Smooth muscle cell (in vitro differentiated cells): Measurements from ENCODE around the gene TUBB. TPM values are rescaled to one million over a fixed set of nuclear protein-coding genes. Genes with fewer than 3 reads are reported as not detected.
"Not testable (repeated sequence)": the region's sequence is repeated elsewhere in the genome, so short reads cannot be mapped to it uniquely, and the experiment has no call there.

Source experiments
- DNase-seq: peaks from one replicate; lab custom pipeline; 2025; ENCODE audit not compliant: unreplicated experiment; lab: John Stamatoyannopoulos, UW
- H2AFZ ChIP-seq: fragments of 200-600 bp; sonication (generic); 2 replicates; pipeline ENCODE4 v1.6.0; 2016; ENCODE audit warnings: antibody characterized with exemption, low read depth, mild to moderate bottlenecking
- H3F3A ChIP-seq: fragments of 200-600 bp; sonication (generic); 2 replicates; pipeline ENCODE4 v1.6.0; 2017; ENCODE audit warnings: antibody characterized with exemption, low read depth
- H3K27ac ChIP-seq: fragments of 200-600 bp; sonication (generic); 2 replicates; pipeline ENCODE4 v1.5.1; 2016; ENCODE audit warnings: low read depth, mild to moderate bottlenecking
- H3K27me3 ChIP-seq: fragments of 200-600 bp; sonication (generic); 2 replicates; pipeline ENCODE4 v1.6.1; 2016; ENCODE audit warnings: low read depth, mild to moderate bottlenecking
- H3K36me3 ChIP-seq: fragments of 200-600 bp; sonication (generic); 2 replicates; pipeline ENCODE4 v1.5.1; 2016; ENCODE audit warnings: low read depth
- H3K4me1 ChIP-seq: fragments of 200-600 bp; sonication (generic); 2 replicates; pipeline ENCODE4 v1.5.1; 2016; ENCODE audit warnings: low read depth
- H3K4me2 ChIP-seq: fragments of 200-600 bp; sonication (generic); 2 replicates; pipeline ENCODE4 v1.6.0; 2016; ENCODE audit warnings: mild to moderate bottlenecking
- H3K4me3 ChIP-seq: fragments of 200-600 bp; sonication (generic); 2 replicates; pipeline ENCODE4 v1.5.1; 2016; ENCODE audit warnings: mild to moderate bottlenecking
- H3K79me2 ChIP-seq: fragments of 200-600 bp; sonication (generic); 2 replicates; pipeline ENCODE4 v1.6.0; 2016; ENCODE audit warnings: low read depth, mild to moderate bottlenecking
- H3K9ac ChIP-seq: fragments of 200-600 bp; sonication (generic); 2 replicates; pipeline ENCODE4 v1.6.0; 2016; ENCODE audit warnings: low read depth
- H3K9me3 ChIP-seq: fragments of 200-600 bp; sonication (generic); replicated peaks from 2 replicates; pipeline ENCODE4 v1.5.1; 2016; ENCODE audit warnings: low read depth
- H4K20me1 ChIP-seq: fragments of 200-600 bp; sonication (generic); 2 replicates; pipeline ENCODE4 v1.6.0; 2016; ENCODE audit warnings: low read depth
- CTCF ChIP-seq: fragments of 200-600 bp; sonication (generic); IDR thresholded peaks from 2 replicates; pipeline ENCODE4 v1.5.1; 2017; ENCODE audit warnings: borderline replicate concordance, mild to moderate bottlenecking, antibody characterized with exemption; ENCODE audit not compliant: insufficient read depth, poor library complexity, severe bottlenecking
- WGBS: methylation state at CpG from one replicate; pipeline ENCODE4 v1.1.7; 2016; ENCODE audit warnings: low lambda C conversion rate; 5-methylcytosine and 5-hydroxymethylcytosine counted together
- polyA plus RNA-seq: library from polyadenylated mRNA; unstranded; fragments of >200 nt; fragmentation: Nextera tagmentation; extraction: Ambion mirVana; gene quantifications from 2 replicates; pipeline ENCODE4 v1.2.1, GENCODE V29; 2016
- total RNA-seq: library from RNA; depleted of rRNA; stranded (reverse); fragments of >200 nt; gene quantifications from 2 replicates; pipeline ENCODE4 v1.2.3, GENCODE V29; 2014

Gene TUBB
- total and polyA plus RNA-seq, 2 experiments from 2014 or later = 1,009 to 1,039 TPM

GRCh38 chr6:30761791-30762429 lies 41.8 kb downstream of the TUBB start:
- Histone ChIP-seq H3K79me2 (no peaks in the 10 kb centered on the region), H3K36me3 (no peaks in the 10 kb centered on the region), H3K27me3 (no peaks in the 10 kb centered on the region), H3K9ac (no peak overlapping the region), H3F3A (peaks cover 16% of the 10 kb centered on the region), H3K4me1 (peaks cover 36% of the 10 kb centered on the region), H2AFZ (no peak overlapping the region), H4K20me1 (no peaks in the 10 kb centered on the region), H3K27ac (peak overlapping the region; percentile 99), H3K4me2 (no peak overlapping the region), H3K9me3 (no peaks in the 10 kb centered on the region), H3K4me3 (no peak overlapping the region)
- 94% methylated on average over 4 of the region's 4 CpGs for WGBS
- no peak for TF ChIP-seq CTCF
- no peak for DNase-seq

GRCh38 chr6:30763155-30763617 lies 43.0 kb downstream of the TUBB start:
- Histone ChIP-seq H3K36me3 (no peaks in the 10 kb centered on the region), H3K4me3 (no peak overlapping the region), H3K9ac (peak overlapping the region; percentile 74), H2AFZ (no peak overlapping the region), H3K9me3 (no peaks in the 10 kb centered on the region), H3K27ac (peak overlapping the region; percentile 100), H3K4me1 (peaks cover 37% of the 10 kb centered on the region), H3K4me2 (peak overlapping the region; percentile 68), H3K27me3 (no peaks in the 10 kb centered on the region), H3F3A (peaks cover 21% of the 10 kb centered on the region), H3K79me2 (no peaks in the 10 kb centered on the region), H4K20me1 (no peaks in the 10 kb centered on the region)
- WGBS = 70% methylated on average over 1 of the region's 1 CpG
- no peak for DNase-seq
- no peak for TF ChIP-seq CTCF

GRCh38 chr6:30763618-30764489 lies 43.7 kb downstream of the TUBB start:
- H3K4me2 ChIP-seq = peak overlapping the region; percentile 68
- DNase-seq = no peak
- H3K4me1 ChIP-seq = peaks cover 42% of the 10 kb centered on the region
- H3K9ac ChIP-seq = peak overlapping the region; percentile 74
- no peak overlapping the region for H2AFZ ChIP-seq
- TF ChIP-seq CTCF = no peak
- H3K4me3 ChIP-seq = no peak overlapping the region
- H3K27me3 ChIP-seq = no peaks in the 10 kb centered on the region
- peak overlapping the region; percentile 100 for H3K27ac ChIP-seq
- H4K20me1 ChIP-seq = no peaks in the 10 kb centered on the region
- H3K36me3 ChIP-seq = no peaks in the 10 kb centered on the region
- WGBS = 35% methylated on average over 7 of the region's 8 CpGs
- H3F3A ChIP-seq = peaks cover 25% of the 10 kb centered on the region
- H3K9me3 ChIP-seq = no peaks in the 10 kb centered on the region
- no peaks in the 10 kb centered on the region for H3K79me2 ChIP-seq

GRCh38 chr6:30764490-30765043 lies 44.4 kb downstream of the TUBB start:
- not testable (repeated sequence) for H3K27me3 ChIP-seq, H3K9me3 ChIP-seq, H3K79me2 ChIP-seq, H3K36me3 ChIP-seq, H4K20me1 ChIP-seq, DNase-seq, H3K4me3 ChIP-seq, H2AFZ ChIP-seq
- Histone ChIP-seq H3K9ac (peak overlapping the region; percentile 74), H3F3A (peaks cover 22% of the 10 kb centered on the region), H3K4me1 (peaks cover 42% of the 10 kb centered on the region), H3K27ac (peak overlapping the region; percentile 100), H3K4me2 (peak overlapping the region; percentile 68)
- 23% methylated on average over 13 of the region's 13 CpGs for WGBS

- H3K27ac ChIP-seq = peak overlapping the region; percentile 100
- not testable (repeated sequence) for H3K27me3 ChIP-seq, H3K4me3 ChIP-seq, H4K20me1 ChIP-seq, DNase-seq, H3K36me3 ChIP-seq, H2AFZ ChIP-seq, H3K4me2 ChIP-seq, H3K9me3 ChIP-seq, H3K79me2 ChIP-seq
- H3K9ac ChIP-seq = peak overlapping the region; percentile 74
- 19% methylated on average over 1 of the region's 1 CpG for WGBS
- peaks cover 52% of the 10 kb centered on the region for H3K4me1 ChIP-seq
- H3F3A ChIP-seq = peaks cover 16% of the 10 kb centered on the region
Measured at GRCh38 chr6:30765495-30765894, 45.3 kb downstream of the TUBB start.
